H7 (cell line): Measurements from ENCODE around the gene CPTP. TPM values are rescaled to one million over a fixed set of nuclear protein-coding genes. Genes with fewer than 3 reads are reported as not detected.

ENCODE experiments used
- DNase-seq: peaks from one replicate; pipeline ENCODE4 v3.0.0; 2012
- H3K27me3 ChIP-seq: 2 replicates; pipeline ENCODE4 v1.6.0; 2011; ENCODE audit warnings: mild to moderate bottlenecking, low read length; ENCODE audit not compliant: control insufficient read depth, insufficient read depth
- H3K36me3 ChIP-seq: replicated peaks from 2 replicates; pipeline ENCODE4 v1.5.1; 2011; ENCODE audit warnings: low read length; ENCODE audit not compliant: control insufficient read depth, insufficient read depth
- H3K4me3 ChIP-seq: 2 replicates; pipeline ENCODE4 v1.5.1; 2011; ENCODE audit warnings: low read depth, mild to moderate bottlenecking, control low read depth, low read length, moderate library complexity; ENCODE audit not compliant: insufficient read depth
- total RNA-seq: library from RNA; depleted of rRNA; stranded (reverse); fragments of >200 nt; shearing (Covaris generic); gene quantifications from 2 replicates; pipeline ENCODE4 v1.2.3, GENCODE V29; 2014

CPTP gene
- total RNA-seq, 1 experiment from 2014 or later, result 27.7 TPM

GRCh38 chr1:1348420-1349255 lies 24.0 kb downstream of the CPTP start:
- Histone ChIP-seq H3K36me3 (no peaks in the 10 kb centered on the region), H3K27me3 (no peaks in the 10 kb centered on the region; the same call in 1 of the 2 replicates), H3K4me3 (peak overlapping the region; percentile 88)
- DNase-seq, result no peak

GRCh38 chr1:1349256-1350012 lies 24.8 kb downstream of the CPTP start, which contains the start of gene DVL1:
TSS of gene DVL1 (minus strand) at chr1:1349418. CDS start at chr1:1349065, 353 bp downstream.
- Histone ChIP-seq H3K4me3 (peak within 1 kb of the TSS; percentile 88), H3K36me3 (no peaks in the 10 kb centered on the region), H3K27me3 (peaks cover 7% of the 10 kb centered on the region)
- peak; percentile 98 for DNase-seq

DNA sequence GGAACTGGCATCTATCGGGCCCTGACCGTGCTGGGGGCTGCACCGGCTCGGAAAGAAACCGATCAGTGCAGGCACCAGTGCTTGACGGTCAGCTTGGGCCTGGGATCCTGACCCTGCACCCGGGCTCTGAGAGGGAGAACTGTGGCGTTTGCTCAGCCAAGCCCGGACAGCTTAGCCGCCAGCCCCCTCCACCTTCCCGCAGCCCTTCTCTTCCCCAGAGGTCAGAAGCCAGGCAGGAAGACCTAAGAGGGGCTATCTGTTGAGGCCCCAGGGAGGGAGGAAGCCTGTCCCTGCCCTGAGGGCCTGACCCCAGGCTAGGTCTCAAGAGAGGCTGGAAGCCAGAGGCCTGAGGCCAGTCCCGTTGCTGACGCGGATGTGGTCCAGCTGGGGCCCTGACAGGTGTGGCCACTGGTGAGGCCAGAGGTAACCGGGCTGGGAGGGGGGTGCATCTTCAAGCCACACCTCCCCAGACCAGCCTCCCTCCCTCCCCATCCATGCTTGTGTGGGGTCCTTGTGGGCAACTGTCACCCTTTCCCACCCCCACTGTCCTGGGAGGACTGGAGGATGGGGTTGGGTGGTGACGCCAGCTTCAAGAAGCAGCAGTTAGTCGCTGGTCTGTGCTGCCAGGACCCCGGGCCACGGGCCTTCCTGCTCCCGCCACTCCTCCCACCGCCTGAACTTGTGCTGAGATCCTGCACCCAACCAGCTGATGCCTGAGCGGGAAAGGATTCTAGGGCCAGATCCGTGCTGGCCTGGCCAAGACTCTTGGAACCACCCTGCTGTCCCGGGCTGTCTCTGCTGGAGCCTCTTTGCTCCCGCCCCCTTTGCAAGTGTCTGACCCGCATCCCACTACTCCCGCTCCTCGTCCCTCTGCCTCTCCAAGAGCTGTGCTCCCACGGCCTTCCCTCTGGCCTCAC lies 27.2 kb downstream of the CPTP start:
- no peaks in the 10 kb centered on the region for H3K36me3 ChIP-seq
- peaks cover 18% of the 10 kb centered on the region for H3K27me3 ChIP-seq
- DNase-seq, result no peak
- H3K4me3 ChIP-seq, result peak overlapping the region; percentile 28

GRCh38 chr1:1352786-1353388 lies 28.3 kb downstream of the CPTP start:
- DNase-seq, result no peak
- Histone ChIP-seq H3K27me3 (peaks cover 18% of the 10 kb centered on the region), H3K4me3 (no peak overlapping the region), H3K36me3 (no peaks in the 10 kb centered on the region)

DNA sequence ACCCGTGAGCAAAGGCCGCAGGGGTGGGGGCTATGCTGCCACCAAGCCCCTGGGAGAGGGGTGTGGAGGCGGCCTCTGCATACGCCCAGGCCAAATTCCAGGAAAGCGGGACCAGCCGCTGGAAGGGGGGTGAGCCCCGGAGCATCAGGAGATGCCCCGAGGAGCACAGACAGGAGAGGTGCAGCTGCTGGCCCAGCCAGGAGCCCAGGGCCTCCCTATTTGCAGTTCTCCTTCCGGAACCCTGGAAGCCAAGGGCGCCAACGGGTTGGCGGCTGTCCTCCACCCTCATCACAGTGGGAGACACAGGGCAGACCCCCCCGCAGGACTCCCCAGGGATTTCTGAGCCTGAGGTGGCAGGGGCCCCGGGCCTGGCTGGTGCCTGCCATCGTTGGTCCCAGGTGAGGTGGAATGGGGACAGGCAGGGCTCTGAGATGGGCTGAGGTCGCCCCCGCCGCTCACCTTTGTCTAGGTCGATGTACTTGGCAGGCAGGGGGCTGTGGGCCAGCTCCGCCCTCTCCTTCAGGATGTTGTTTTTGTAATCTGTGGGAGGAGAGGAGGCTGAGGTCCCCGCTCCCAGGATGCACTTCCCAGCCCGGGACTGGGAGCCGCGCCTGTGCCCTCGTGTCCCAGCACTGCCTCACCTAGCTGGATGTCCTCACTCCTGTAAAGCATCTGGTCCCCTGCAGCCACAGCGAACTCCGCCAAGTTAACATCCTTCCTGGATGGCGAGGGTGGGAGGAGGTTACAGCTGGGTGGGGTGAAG lies 29.0 kb downstream of the CPTP start:
- peak overlapping the region; percentile 31 for H3K4me3 ChIP-seq
- H3K27me3 ChIP-seq, result peaks cover 18% of the 10 kb centered on the region
- DNase-seq, result peak; percentile 93
- H3K36me3 ChIP-seq, result no peaks in the 10 kb centered on the region

- Histone ChIP-seq H3K4me3 (peak overlapping the region; percentile 31), H3K27me3 (peaks cover 18% of the 10 kb centered on the region), H3K36me3 (no peaks in the 10 kb centered on the region)
- DNase-seq, result no peak
Observed at GRCh38 chr1:1354271-1355247, 30.0 kb downstream of the CPTP start.

DNA sequence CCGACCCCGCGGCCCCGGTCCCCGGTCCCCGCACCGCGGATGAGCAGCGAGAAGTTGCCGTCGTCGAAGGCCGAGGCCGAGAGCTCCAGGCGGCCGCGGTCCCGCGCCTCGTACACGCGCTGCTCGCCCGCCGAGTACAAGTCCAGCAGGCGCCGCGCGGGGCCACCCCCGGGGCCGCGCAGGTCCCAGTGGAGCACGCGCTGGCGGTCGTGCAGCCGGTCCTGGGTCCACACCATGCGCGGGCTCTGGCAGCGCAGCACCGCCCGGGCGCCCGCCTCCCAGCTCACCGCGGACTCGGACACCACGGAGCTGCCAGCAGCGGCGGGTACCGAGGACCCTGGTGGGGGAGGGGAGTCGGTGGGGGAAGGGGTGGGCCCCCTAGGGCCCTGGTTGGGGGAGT lies 30.8 kb downstream of the CPTP start:
- DNase-seq, result no peak
- H3K4me3 ChIP-seq, result peak overlapping the region; percentile 30
- no peaks in the 10 kb centered on the region for H3K36me3 ChIP-seq
- peaks cover 18% of the 10 kb centered on the region for H3K27me3 ChIP-seq

- H3K27me3 ChIP-seq, result peaks cover 18% of the 10 kb centered on the region
- DNase-seq, result no peak
- no peaks in the 10 kb centered on the region for H3K36me3 ChIP-seq
- H3K4me3 ChIP-seq, result no peak overlapping the region
Observed at GRCh38 chr1:1356166-1356795, 31.7 kb downstream of the CPTP start.

GRCh38 chr1:1356796-1357401 lies 32.3 kb downstream of the CPTP start:
- no peak for DNase-seq

GRCh38 chr1:1357871-1358432 lies 33.4 kb downstream of the CPTP start:
- no peak for DNase-seq
- H3K27me3 ChIP-seq, result peaks cover 18% of the 10 kb centered on the region
- no peaks in the 10 kb centered on the region for H3K36me3 ChIP-seq
- peak overlapping the region; percentile 56 for H3K4me3 ChIP-seq

More at GRCh38 chr1:1356796-1357401, 32.3 kb downstream of the CPTP start:
- Histone ChIP-seq H3K4me3 (no peak overlapping the region; the same call in 1 of the 2 replicates), H3K27me3 (peaks cover 18% of the 10 kb centered on the region), H3K36me3 (no peaks in the 10 kb centered on the region)

DNA sequence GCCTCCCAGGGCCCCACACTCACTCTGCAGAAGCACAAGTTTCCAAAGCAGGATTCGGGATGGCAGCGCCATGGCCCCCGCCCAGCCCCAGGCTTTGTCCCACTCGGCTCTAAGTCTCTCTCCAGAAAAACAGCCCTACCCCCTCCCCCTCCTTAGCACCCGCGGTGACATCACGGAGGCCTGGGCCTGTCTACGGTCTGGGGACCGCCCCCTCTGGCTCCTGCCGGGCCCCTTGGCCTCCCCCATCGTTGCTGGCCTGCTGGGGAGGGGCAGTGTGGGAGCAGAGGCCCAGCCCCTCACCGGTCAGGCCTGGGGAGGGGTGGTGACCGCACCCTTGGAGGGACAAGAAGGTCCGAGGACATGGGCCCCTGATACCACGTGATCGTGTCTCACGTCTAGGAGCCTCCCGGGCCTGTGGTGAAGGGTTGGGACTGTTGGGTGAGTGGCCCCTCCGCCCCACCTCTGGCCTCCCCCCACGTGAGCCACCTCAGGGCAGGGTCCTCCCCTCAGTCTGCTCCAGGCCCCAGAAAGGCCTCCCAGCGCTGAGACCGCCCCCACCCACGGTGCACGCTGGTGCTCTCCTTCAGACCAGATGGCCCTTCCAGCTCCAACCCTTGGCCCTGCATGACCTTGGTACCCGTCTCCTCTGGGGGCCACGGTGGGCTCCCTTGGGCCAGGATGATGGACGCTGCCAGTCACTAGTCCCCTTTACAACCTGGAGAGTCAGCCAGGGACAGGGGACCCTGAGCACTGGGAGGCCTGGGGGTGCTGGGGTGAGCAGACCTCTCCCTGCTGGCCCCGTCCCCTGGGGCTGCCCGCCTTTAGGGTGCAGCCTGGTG lies 34.0 kb downstream of the CPTP start, which contains the start of gene MXRA8:
TSS of gene MXRA8 (minus strand) at position 123 of the 839 bp plus-strand sequence. CDS start at position 72, 51 bp downstream.
- peak; percentile 94 for DNase-seq
- H3K4me3 ChIP-seq, result peak within 1 kb of the TSS; percentile 56
- H3K36me3 ChIP-seq, result no peaks in the 10 kb centered on the region
- peaks cover 18% of the 10 kb centered on the region for H3K27me3 ChIP-seq
